Left renal cortex interstitium (tissue), 4 donors: ENCODE results near the gene PDGFC. TPM values are rescaled to one million over a fixed set of nuclear protein-coding genes. Genes with fewer than 3 reads are reported as not detected.
"Not testable (repeated sequence)": the region's sequence is repeated elsewhere in the genome, so short reads cannot be mapped to it uniquely, and the experiment has no call there.

ENCODE experiments used
- DNase-seq, 4 donors: peaks; one replicate each; pipeline ENCODE4 v3.0.0-alpha.2; 2013; ENCODE audit warnings: low read depth in 4 of 4, low spot score in 2 of 4, missing footprints in 1 of 4
- polyA plus RNA-seq, 4 donors: library from polyadenylated mRNA; unstranded; fragments of 120-200 nt; gene quantifications; one replicate each; pipeline ENCODE4 v1.2.1, GENCODE V29; 2013; ENCODE audit not compliant: insufficient read length in 4 of 4

The PDGFC gene
- polyA plus RNA-seq, 4 donors = 63.3 to 81.1 (median 70.3) TPM

DNA sequence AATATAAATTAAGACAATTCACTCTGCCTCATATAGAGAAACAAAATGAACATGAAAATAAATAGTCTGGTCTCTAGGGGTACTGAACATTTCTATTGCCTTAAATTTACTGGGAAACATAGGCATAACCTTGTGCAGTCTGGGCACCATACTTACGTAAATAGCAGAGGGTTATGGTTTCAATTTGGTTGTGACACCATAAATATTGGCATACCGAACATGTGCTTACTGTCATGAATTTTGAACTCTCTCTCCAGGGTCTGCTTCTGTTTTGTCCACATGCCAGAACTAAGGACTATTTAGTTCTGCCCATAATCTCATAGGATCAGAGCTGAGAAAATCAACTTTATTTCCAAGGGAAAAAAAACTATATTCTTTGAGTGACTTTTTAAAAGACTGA lies 17.6 kb downstream of the PDGFC start:
- DNase-seq = no peak

DNA sequence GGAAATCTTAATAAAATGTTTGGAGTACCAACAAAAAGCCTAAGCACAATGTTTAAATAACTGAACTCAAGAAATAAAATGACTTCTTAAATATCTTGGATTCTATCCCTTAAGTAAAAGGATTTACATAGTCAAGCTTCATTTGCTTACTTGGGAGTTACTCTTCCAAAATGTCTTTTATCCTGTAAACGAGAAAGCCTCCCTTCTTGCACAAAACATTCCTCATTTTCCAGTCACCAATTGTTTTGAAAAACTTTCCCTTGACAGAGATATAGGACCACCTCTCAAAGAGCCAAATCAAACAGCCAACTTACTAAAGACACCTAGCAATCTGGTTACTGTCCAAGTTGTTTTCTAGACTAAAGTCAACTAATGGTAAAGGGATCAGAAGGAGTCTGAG lies 18.6 kb downstream of the PDGFC start:
- DNase-seq = no peak

DNA sequence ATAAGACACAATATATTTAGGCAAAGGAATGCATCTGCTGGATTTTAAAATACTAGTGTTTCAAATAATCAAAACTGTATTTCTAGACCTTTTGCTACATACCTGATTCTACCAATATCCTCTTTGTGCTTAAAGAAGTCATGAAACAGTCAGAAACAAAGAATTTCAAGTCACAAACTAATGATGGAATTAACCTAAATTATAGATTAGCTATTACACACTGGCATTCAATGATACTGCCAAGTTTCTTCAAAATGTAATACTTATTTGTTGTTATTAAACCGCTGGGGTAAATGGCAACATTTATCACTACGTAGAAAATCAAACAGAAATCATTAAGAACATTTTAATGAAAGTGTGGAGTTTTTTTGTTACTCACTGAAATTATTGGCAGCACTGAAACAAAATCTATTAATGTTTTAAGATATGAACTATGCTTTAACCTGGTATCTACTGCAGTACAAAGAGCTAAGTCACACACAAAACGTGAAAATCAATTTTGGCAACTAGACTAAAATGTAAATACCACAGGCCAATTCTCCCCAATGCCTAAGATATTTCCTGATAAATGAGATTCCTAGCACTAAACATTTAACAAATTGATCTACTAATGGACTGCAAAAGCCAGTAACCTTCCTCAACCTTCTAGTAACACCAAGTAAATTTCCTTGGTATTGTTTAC lies 19.4 kb downstream of the PDGFC start:
- DNase-seq = no peak

DNA sequence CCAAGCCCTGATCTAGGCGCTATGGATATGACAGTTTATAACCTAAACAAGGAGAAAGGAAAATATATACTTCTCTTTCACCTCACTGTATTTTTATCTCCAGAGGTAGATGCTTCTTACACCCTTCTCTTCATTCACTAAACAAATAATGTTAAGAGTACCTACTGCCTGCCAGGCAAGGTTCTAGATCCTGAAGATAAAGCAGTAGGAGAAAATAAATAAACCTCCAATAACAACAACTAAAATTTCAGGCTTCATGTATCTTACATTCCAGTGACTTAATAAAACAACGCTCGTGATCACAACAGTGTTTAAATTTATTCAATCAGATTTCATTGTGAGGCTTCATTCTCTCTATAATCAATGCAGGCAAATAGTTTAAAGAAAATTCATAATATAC lies 20.7 kb downstream of the PDGFC start:
- no peak for DNase-seq

DNA sequence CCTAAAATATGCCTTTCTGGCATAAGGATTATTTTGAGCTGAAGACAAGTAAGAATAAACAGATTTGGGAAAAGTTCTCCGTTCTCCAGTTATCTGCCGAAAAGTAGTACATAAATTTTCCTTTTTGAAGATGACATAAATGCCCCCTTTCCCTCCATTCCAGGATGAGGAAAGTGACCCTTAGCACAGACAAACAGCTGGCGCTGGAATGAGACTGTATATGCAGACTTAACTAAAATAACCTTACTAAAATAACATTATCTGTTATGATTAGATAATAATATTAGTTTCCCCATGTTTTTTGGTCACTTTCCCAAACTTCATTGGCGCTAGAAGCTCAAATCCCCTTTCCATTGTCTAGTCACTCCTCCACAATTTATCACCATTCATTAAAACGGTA lies 21.5 kb downstream of the PDGFC start:
- DNase-seq = no peak

DNA sequence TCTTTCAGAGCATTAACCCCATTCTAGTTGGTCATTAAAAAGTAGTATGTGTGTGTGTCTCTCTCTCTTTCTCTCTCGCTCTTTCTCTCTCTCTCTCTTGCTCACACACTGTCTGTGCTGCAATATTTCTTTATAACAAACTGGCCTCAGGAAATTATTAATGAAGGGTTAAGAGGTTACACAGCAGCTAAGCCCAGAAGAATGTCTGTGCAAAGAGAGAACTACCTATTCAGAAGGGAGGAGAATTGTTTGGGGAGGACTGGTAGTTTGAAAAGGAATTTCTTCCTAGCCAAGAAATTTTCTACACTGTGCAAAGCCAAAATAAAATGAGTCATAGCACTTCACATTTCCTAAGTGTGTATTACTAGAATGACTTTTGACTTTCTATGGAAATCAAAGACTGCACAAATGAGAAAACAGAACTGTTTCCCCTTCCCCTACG lies 22.2 kb downstream of the PDGFC start:
- DNase-seq = no peak

DNA sequence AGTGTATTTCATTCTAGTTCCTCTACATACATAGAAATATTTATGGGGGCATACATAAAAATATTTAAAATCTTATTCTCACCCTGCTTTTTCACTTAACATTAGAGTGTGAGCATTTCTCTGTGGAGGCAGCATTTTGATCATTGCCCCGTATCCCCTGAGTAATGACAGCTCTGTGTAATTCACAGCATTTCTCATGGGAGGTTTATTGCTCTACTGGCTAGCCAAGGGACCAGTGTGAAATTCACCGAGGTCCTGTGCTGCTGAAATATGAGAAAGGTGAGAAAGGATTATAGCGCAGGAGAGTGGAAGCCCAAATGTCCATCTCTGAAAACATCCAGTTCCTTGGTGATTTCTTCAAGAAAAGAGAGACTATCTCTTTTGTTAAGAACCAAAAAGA lies 22.9 kb downstream of the PDGFC start:
- no peak for DNase-seq

DNA sequence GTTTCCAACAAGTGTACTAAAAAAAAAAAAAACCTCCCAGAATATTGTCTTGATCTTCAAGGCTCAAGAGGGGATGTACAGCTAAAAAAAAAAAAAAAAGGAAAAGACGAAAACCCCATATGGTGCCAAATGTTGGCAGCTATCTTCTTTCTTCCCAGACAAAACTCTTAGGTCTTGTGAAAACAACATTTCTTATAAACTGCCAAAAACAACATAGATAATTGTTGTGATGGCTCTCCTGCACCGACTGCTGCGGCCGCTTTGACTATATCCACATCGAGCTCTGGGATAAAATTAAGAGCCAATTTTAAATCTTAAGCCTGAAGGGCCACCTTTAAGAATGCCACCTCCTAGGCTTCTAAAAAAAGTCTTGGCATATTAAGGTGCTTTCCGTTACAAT lies 23.5 kb downstream of the PDGFC start:
- DNase-seq = no peak

DNA sequence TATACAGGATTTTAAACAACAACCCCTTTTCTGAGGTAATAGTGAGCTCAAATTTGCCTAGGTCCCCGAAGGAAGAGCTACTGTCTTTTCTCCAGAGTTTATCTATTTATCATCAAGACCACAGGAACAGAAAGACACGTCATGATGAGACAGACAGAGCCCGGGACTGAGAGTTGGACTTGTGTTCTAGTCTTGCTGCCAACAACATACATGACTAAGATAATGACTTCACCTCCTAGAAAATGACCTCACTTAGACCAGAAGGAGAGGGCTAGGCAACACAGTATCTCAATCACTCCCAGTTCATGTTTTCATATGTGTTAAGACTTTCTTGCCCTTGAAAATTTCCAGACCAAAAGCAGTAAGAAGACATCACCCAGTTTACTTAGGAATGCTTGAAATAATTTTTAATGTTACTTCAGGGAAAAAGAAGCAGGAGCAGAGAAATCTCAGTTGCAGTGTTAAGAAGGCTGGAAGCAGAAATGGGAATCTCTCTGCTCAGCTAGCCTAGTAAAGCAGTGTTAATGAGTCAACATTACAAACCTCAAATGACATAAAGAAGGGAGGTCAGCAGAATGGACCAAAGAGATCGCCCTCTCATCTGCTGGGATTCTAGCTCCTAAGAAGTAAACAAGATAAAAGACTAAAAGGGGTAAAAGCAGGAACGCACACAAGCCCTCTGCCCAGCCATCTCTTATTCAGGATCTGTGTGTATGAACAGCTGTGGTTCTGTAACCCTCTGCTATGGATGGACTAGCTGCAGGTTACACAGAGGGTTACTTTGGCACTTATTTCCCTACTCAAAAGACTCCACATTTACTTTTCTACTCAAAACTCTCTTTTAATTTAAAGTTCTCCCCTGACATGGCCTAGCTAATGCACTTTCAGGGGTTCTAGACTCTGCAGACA lies 24.8 kb downstream of the PDGFC start:
- no peak for DNase-seq

DNA sequence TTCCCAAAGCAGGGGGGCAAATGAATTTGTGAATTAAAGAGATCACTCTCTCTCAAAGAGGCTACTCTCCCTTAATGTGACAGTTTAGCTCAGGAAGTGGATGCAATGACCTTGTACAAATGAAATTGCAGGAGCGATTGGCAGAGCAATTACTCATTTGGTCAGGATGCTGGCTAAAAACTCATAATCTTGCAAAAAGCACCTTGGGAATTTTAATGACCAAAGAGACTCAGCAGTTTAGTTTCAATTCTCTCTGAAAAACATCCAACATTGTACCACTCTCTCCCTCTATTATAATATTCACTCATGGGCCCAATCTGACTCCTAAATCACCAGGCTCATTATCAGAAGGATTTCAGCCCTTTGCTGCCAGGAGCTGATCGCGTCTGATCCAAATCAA lies 26.1 kb downstream of the PDGFC start:
- no peak for DNase-seq

DNA sequence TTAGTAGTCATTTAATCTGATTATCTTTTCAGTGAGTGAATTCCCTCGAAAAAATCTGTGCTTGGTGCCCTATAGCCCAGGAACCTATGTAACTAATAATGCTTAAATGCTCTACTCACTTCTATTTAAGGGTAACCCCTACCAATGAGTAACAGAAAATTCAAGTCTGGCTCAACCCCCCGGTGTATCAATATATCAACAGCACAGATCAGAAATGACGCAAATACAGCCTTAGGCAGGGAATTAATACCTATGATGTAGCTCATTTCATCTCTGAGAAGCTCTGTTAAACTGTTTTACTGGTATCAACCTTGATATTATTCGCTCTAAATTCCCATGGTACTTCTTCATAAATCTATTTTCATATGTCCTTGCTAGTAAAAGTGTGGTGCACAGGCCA lies 28.6 kb downstream of the PDGFC start:
- no peak for DNase-seq

DNA sequence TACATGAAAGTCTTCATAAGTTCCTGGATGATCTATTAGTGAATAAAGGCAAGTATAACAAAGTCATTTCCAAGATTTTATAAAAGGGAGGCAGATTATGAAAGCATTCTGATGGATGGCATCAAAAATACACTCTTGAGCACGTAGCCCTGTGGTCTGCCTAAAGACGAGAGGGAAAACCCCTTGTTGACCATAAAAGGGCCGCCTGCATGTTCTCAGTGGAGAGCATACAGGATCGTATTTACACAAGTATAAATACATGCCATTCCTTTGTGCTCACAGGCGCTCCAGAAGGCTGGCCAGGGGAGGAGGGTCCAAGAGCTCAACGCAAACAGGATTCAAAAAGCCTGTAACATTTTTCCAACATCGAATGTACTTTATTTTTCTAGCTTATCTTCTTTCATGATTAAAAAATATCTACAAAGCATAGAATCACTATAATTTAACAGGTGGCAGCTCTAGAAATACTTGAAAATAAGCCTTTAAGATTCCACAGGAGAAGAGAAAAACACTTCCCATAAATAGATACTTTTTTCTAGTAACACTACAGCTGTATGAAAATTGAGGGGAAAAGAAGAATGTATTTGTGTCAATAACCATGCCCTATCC lies 29.6 kb downstream of the PDGFC start:
- peak in 1 of 4 donors; percentile 66 for DNase-seq

DNA sequence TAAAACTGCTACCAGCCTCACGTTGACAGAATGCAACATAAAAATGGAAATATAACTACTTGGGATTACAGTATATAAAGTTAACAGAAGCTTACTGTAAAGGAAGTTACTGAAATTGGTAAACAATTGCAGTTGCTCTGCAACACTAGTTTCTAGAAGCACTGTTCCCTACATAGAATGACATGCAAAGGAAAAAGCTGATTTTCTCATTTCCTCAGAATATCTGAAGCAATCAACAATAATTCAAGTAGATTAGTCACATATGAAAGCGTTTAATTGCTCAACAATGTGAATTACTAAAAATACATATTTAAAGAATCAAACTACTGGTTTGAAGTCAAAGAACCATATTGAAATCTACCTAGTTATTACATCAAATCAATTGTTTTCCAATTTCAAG lies 31.8 kb downstream of the PDGFC start:
- DNase-seq = no peak

DNA sequence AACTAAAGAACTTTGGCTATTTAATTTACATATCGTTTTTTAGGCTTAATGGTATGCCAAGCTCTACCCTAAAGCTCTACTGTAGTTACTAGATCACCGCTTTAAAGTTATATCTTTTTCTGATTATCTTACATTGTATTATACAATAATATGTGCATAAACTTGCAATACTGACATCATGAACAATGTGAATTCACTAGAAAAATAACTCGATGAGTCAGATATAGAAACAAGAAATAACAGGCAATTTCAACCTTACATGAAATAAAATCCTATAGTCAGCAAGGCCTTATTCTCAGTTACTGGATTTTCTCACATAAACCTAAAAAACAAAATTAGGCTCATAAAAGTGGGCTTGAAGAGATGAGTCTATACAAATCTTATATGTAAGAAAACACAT lies 32.5 kb downstream of the PDGFC start:
- no peak for DNase-seq

DNA sequence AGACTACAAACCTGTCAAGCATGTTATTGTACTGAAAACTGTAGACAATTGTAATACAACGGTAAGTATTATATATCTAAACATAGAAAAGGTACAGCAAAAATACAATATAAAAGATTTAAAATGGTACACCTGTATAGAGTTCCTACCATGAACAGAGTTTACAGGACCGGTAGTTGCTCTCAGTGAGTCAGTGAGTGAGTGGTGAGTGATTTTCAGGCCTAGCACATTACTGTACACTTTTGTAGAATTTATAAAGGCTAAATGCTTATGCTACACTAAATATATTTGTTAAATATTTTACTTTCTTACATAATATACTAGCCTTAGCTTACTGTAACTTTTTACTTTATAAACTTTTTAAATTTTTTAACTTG lies 37.4 kb downstream of the PDGFC start:
- DNase-seq = no peak

DNA sequence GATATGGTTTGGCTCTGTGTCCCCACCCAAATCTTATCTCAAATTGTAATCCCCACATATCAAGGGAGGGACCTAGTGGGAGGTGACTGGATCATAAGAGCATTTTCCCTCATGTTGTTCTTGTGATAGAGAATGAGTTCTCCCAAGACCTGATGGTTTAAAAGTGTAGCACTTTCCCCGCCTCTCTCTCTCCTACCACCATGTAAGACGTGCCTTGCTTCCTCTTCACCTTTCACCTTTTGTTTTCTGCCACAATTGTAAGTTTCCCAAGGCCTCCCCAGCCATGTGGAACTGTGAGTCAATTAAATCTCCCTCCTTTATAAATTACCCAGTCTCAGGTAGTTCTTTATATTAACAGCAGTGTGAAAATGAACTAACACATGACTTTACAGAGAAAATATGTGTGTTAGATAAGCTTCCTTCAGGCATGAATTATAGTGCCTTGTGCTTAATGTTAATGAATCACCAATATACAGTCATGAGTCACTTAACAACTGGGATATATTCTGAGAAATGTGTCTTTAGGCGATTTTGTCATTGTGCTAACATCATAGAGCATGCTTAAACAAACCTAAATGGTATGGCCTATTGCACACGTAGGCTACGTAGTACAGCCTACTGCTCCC lies 37.9 kb downstream of the PDGFC start:
- no peak for DNase-seq

DNA sequence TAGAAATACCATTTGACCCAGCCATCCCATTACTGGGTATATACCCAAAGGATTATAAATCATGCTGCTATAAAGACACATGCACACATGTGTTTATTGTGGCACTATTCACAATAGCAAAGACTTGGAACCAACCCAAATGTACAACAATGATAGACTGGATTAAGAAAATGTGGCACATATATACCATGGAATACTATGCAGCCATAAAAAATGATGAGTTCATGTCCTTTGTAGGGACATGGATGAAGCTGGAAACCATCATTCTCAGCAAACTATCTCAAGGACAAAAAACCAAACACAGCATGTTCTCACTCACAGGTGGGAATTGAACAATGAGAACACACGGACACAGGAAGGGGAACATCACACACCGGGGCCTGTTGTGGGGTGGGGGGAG lies 39.2 kb downstream of the PDGFC start:
- not testable (repeated sequence) for DNase-seq

DNA sequence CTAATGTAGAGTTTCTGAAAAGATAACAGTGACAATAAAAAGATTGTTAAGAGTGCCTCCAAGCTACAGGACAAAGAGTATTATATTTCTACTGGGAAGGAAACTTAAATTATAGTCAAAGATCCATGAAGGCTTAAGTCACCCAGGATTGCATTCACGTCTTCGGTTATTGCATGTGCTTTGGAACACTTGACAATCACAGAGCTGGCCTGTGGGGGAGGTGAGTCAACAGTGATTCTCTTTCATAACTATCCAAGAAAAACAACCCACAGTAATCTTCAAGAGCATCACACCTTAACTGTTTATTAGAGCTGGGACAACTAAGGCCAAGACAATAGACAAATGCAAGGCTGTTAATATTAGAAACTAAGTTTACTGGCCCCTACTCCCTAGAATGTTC lies 40.3 kb downstream of the PDGFC start:
- DNase-seq = no peak

DNA sequence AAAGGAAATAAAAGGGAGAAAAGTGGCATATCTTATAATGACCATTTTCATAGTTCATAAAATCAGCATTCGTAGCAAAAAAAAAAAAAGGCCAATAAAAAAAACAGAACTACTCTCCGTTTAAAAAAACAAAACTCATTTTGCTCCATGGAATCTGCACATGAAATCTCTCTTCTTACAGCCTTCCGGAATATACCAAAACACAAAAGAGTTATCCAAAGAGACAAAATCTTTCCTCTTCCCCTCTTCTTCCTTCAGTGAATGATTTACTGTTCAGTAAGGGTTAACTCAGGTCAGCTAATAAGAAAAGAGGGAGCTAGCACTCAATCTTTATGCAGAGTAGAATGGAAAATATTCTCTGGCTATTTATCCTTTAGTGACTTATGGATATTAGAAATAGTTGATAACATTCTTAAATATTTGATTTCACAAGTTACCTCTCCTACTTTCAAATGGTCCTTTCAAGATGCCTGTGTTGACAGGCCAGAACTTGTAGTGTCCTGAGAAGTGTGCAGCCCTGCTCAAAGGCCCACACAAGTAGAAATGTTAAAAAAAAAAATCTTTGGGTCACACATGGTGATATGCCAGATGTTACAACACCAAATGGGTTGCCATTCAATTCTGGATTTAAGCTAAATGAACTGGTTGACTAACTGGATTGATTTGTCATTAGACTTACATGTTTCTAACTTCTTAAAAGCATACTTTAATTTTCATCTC lies 42.1 kb downstream of the PDGFC start:
- no peak for DNase-seq

DNA sequence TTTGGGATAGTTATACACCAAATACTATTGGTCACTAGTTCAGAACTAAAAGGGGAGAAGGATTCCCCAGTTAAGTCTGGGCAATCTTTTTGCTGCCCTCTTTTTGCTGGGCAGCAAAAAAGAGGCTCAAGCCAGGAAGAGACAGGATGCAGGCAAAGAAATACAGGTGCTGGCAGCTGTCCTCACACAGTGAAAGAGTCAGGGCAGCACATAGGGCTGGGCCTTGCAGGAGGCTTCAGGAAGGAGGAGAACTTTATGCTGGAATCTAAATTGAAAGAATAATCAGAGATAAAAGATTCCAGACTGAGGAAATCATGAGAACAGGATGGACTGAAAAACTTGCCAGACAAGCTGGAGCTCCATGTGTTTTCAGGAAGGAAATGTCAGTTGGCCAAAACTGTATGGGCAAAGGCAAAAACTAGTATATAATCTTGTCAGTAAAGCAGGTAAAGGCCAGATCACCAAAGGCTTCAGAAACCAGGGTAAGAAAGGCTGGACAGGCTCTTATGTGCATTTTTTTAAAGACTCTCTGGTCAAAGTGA lies 46.8 kb downstream of the PDGFC start:
- no peak for DNase-seq
